H9 (cell line): ENCODE results near the gene SPINK2. TPM values are rescaled to one million over a fixed set of nuclear protein-coding genes. Genes with fewer than 3 reads are reported as not detected.

Experiments used
- DNase-seq: peaks from one replicate; pipeline ENCODE4 v3.0.0-alpha.2; 2017
- H2AFZ ChIP-seq: one replicate; pipeline ENCODE4 v1.6.1; 2013; ENCODE audit warnings: mild to moderate bottlenecking, low read length, control low read depth, moderate library complexity
- H2AK5ac ChIP-seq: 2 replicates; pipeline ENCODE4 v1.6.1; 2013; ENCODE audit warnings: low read length, control low read depth, mixed read lengths; ENCODE audit not compliant: insufficient read length
- H2BK120ac ChIP-seq: one replicate; pipeline ENCODE4 v1.6.1; 2013; ENCODE audit warnings: low read depth, mild to moderate bottlenecking, low read length, control low read depth, inconsistent platforms; ENCODE audit not compliant: poor library complexity, severe bottlenecking
- H2BK12ac ChIP-seq: 2 replicates; pipeline ENCODE4 v1.6.1; 2013; ENCODE audit warnings: low read length, control low read depth, mixed read lengths, low read depth; ENCODE audit not compliant: insufficient read length
- H2BK15ac ChIP-seq: 2 replicates; pipeline ENCODE4 v1.6.1; 2013; ENCODE audit warnings: low read depth, low read length, control low read depth
- H2BK20ac ChIP-seq: one replicate; pipeline ENCODE4 v1.6.1; 2013; ENCODE audit warnings: low read depth, mild to moderate bottlenecking, low read length, control low read depth, inconsistent platforms; ENCODE audit not compliant: poor library complexity, severe bottlenecking
- H2BK5ac ChIP-seq: 2 replicates; pipeline ENCODE4 v1.6.1; 2013; ENCODE audit warnings: low read length, control low read depth, mixed read lengths; ENCODE audit not compliant: insufficient read length
- H3K14ac ChIP-seq: 2 replicates; pipeline ENCODE4 v1.6.1; 2013; ENCODE audit warnings: low read length, control low read depth; ENCODE audit not compliant: insufficient read depth
- H3K18ac ChIP-seq: 2 replicates; pipeline ENCODE4 v1.6.1; 2013; ENCODE audit warnings: low read depth, mild to moderate bottlenecking, mixed read lengths, low read length, control low read depth; ENCODE audit not compliant: insufficient read length
- H3K23ac ChIP-seq: 2 replicates; pipeline ENCODE4 v1.6.1; 2013; ENCODE audit warnings: low read length, control low read depth, mixed read lengths, low read depth; ENCODE audit not compliant: insufficient read length
- H3K23me2 ChIP-seq: 2 replicates; pipeline ENCODE4 v1.6.1; 2013; ENCODE audit warnings: low read depth, mild to moderate bottlenecking, mixed read lengths, low read length, control low read depth; ENCODE audit not compliant: insufficient read length, poor library complexity, severe bottlenecking
- H3K27ac ChIP-seq: 2 replicates; pipeline ENCODE4 v1.5.1; 2013; ENCODE audit warnings: low read length, control low read depth, mixed read lengths, low read depth; ENCODE audit not compliant: insufficient read length
- H3K27me3 ChIP-seq: 2 replicates; pipeline ENCODE4 v1.6.1; 2013; ENCODE audit warnings: low read length, control low read depth, inconsistent platforms; ENCODE audit not compliant: insufficient read depth
- H3K4ac ChIP-seq: 2 replicates; pipeline ENCODE4 v1.6.1; 2013; ENCODE audit warnings: low read depth, mild to moderate bottlenecking, control low read depth, inconsistent platforms, low read length, moderate library complexity
- H3K4me1 ChIP-seq: 2 replicates; pipeline ENCODE4 v1.6.1; 2013; ENCODE audit warnings: low read length, control low read depth, inconsistent platforms; ENCODE audit not compliant: insufficient read depth
- H3K4me2 ChIP-seq: 2 replicates; pipeline ENCODE4 v1.6.1; 2013; ENCODE audit warnings: low read length, control low read depth, mixed read lengths; ENCODE audit not compliant: insufficient read length, insufficient read depth
- H3K56ac ChIP-seq: 2 replicates; pipeline ENCODE4 v1.6.1; 2013; ENCODE audit warnings: low read depth, mild to moderate bottlenecking, mixed read lengths, low read length, control low read depth; ENCODE audit not compliant: insufficient read length
- H3K79me1 ChIP-seq: 2 replicates; pipeline ENCODE4 v1.6.1; 2013; ENCODE audit warnings: low read depth, mild to moderate bottlenecking, moderate library complexity, low read length, control low read depth, inconsistent platforms; ENCODE audit not compliant: insufficient read depth, poor library complexity, severe bottlenecking
- H3K79me2 ChIP-seq: 2 replicates; pipeline ENCODE4 v1.6.1; 2013; ENCODE audit warnings: low read length, control low read depth, inconsistent platforms; ENCODE audit not compliant: insufficient read depth
- H3K9ac ChIP-seq: 2 replicates; pipeline ENCODE4 v1.6.1; 2013; ENCODE audit warnings: low read length, control low read depth, mixed read lengths; ENCODE audit not compliant: insufficient read length; ENCODE audit errors: extremely low read depth
- H3K9me3 ChIP-seq: one replicate; pipeline ENCODE4 v1.6.1; 2013; ENCODE audit warnings: low read depth, low read length, inconsistent platforms; ENCODE audit not compliant: control insufficient read depth
- H3T11ph ChIP-seq: one replicate; pipeline ENCODE4 v1.6.1; 2013; ENCODE audit warnings: mild to moderate bottlenecking, low read length, control low read depth, inconsistent platforms
- H4K20me1 ChIP-seq: one replicate; pipeline ENCODE4 v1.6.1; 2013; ENCODE audit not compliant: control insufficient read depth, insufficient read length, insufficient read depth
- H4K5ac ChIP-seq: 2 replicates; pipeline ENCODE4 v1.6.1; 2013; ENCODE audit warnings: low read depth, mild to moderate bottlenecking, mixed read lengths, low read length, control low read depth; ENCODE audit not compliant: insufficient read length
- H4K8ac ChIP-seq: replicated peaks from 2 replicates; pipeline ENCODE4 v1.6.1; 2013; ENCODE audit warnings: low read length, control low read depth, mixed read lengths, low read depth; ENCODE audit not compliant: insufficient read length
- H4K91ac ChIP-seq: 2 replicates; pipeline ENCODE4 v1.6.1; 2013; ENCODE audit warnings: low read depth, mild to moderate bottlenecking, moderate library complexity, mixed read lengths, low read length, control low read depth; ENCODE audit not compliant: insufficient read length
- H3K27ac Mint-ChIP-seq, 3 experiments: 2 replicates in 2 of 3; 3 replicates in 1 of 3; pipeline ENCODE4 v1.8.0; 2020 to 2021; ENCODE audit warnings: mixed read lengths in 3 of 3, mild to moderate bottlenecking in 1 of 3, moderate library complexity in 1 of 3
- H3K27me3 Mint-ChIP-seq: 2 replicates; pipeline ENCODE4 v1.8.0; 2021; ENCODE audit warnings: low read depth, mild to moderate bottlenecking, moderate library complexity, mixed read lengths
- H3K36me3 Mint-ChIP-seq, 3 experiments: 2 replicates in 2 of 3; 3 replicates in 1 of 3; pipeline ENCODE4 v1.8.0; 2020 to 2021; ENCODE audit warnings: low read depth in 3 of 3, mixed read lengths in 3 of 3; ENCODE audit not compliant: insufficient read depth in 1 of 3
- H3K4me1 Mint-ChIP-seq, 2 experiments: 2 replicates each; pipeline ENCODE4 v1.8.0; 2020; ENCODE audit warnings: mixed read lengths in 2 of 2
- H3K4me3 Mint-ChIP-seq, 2 experiments: 2 replicates in 1 of 2; 3 replicates in 1 of 2; pipeline ENCODE4 v1.8.0; 2020 to 2021; ENCODE audit warnings: mild to moderate bottlenecking in 2 of 2, mixed read lengths in 2 of 2, moderate library complexity in 1 of 2
- H3K9me3 Mint-ChIP-seq, 2 experiments: 2 replicates in 1 of 2; 3 replicates in 1 of 2; pipeline ENCODE4 v1.8.0; 2020; ENCODE audit warnings: mild to moderate bottlenecking in 2 of 2, mixed read lengths in 2 of 2, moderate library complexity in 1 of 2
- CTCF ChIP-seq: fragments of 200-600 bp; sonication (generic); conservative IDR thresholded peaks from 3 replicates; pipeline ENCODE4 v1.8.0; 2021; ENCODE audit warnings: antibody characterized with exemption, mild to moderate bottlenecking
- WGBS: extraction: QIAGEN DNeasy Blood & Tissue Kit; methylation state at CpG from one replicate; pipeline ENCODE4 v1.1.7; 2013; ENCODE audit warnings: missing lambda C conversion rate, low lambda C conversion rate, mixed read lengths; ENCODE audit not compliant: insufficient read length; ENCODE audit errors: extremely low coverage; 5-methylcytosine and 5-hydroxymethylcytosine counted together
- total RNA-seq: library from RNA; stranded (reverse); gene quantifications from 2 replicates; pipeline ENCODE4 v1.2.1, GENCODE V29; 2021

Gene SPINK2
- total RNA-seq, 1 experiment from 2014 or later: 0.44 TPM

GRCh38 chr4:56760183-56760582 lies 61.3 kb downstream of the SPINK2 start:
- Histone ChIP-seq H3K9ac (no peak overlapping the region), H3K23me2 (no peaks in the 10 kb centered on the region), H3K9me3 (no peaks in the 10 kb centered on the region), H3K4ac (no peak overlapping the region), H3T11ph (no peak overlapping the region), H2BK12ac (no peak overlapping the region), H3K23ac (no peak overlapping the region), H4K5ac (no peak overlapping the region), H4K91ac (no peak overlapping the region), H4K20me1 (no peaks in the 10 kb centered on the region), H2BK120ac (no peak overlapping the region), H2AK5ac (no peak overlapping the region), H3K27me3 (no peaks in the 10 kb centered on the region), H2BK20ac (no peak overlapping the region), H3K79me2 (no peaks in the 10 kb centered on the region), H3K79me1 (no peaks in the 10 kb centered on the region), H3K14ac (no peak overlapping the region), H2BK5ac (no peak overlapping the region), H3K4me2 (no peak overlapping the region), H2BK15ac (no peak overlapping the region), H4K8ac (no peak overlapping the region), H3K18ac (no peak overlapping the region), H3K4me1 (peaks cover 12% of the 10 kb centered on the region; the same call in 1 of the 2 replicates), H3K56ac (no peak overlapping the region), H3K27ac (no peak overlapping the region), H2AFZ (no peak overlapping the region)
- Mint-ChIP-seq H3K36me3 (no peaks in the 10 kb centered on the region), H3K27ac (no peak overlapping the region; a peak in 1 of 7 replicates), H3K4me1 (peaks cover 51 to 62% of the 10 kb centered on the region in 2 experiments), H3K9me3 (no peaks in the 10 kb centered on the region), H3K4me3 (no peak overlapping the region), H3K27me3 (peaks cover 2% of the 10 kb centered on the region; the same call in 1 of the 2 replicates)
- TF ChIP-seq CTCF: no peak
- WGBS: no CpG with 5 or more reads among the region's 1 CpG
- no peak for DNase-seq

Other genes starting within 250 kb of the SPINK2 start
- gene HOPX, start 140.4 kb downstream of the SPINK2 start, total RNA-seq: not detected in 2 replicates
- gene REST, start 86.2 kb upstream of the SPINK2 start, total RNA-seq: 98.1 and 98.7 TPM in 2 replicates
- gene NOA1, start 155.9 kb upstream of the SPINK2 start, total RNA-seq: 22.2 and 22.8 TPM in 2 replicates
- 108 and 111 TPM in 2 replicates for gene POLR2B, start 157.2 kb upstream of the SPINK2 start, total RNA-seq